ENCODE measurements around the gene TNFAIP8.
A peak's percentile ranks its signal among the peaks of the same experiment; 100 is the strongest.
"Not testable (repeated sequence)": the region's sequence is repeated elsewhere in the genome, so short reads cannot be mapped to it uniquely, and the experiment has no call there.

The TNFAIP8 gene

DNA sequence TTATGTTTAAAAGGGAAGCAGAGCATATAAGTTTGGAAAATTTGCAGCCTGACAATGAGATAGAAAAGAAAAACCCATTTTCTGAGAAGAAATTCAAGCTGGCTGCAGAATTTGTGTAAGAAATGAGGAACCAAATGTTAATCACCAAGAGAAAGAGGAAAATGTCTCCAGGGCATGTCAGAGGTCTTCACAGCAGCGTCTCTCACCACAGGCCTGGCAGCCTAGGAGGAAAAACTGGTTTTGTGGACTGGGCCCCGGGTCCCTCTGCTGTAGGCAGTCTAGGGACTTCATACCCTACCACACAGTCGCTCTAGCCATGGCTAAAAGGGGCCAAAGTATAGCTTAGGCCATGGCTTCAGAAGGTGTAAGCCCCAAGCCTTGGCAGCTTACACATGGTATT is 64.3 kb downstream of the TNFAIP8 start:
- no peak for DNase-seq (ENCODE audit: low spot score)

DNA sequence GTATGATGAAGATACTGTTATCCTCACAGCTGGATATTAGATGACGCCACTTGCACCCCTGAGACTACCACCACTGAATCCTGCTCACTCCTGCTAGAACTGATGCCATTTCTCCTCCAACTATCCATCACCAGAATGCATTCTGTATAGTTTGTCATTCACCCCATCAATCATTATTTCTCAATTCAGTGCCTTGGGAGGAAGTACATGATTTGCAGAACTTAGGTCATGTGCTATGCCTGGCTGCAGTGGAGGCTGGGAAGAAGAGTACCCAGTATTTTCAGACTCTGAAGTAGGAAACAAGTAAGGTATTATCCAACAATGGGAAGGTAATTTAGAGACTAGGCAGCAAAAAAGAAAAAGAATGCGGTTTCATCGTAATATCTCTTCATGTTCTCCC is 70.2 kb downstream of the TNFAIP8 start:
- DNase-seq (ENCODE audit: low spot score): peak; percentile 19

- DNase-seq (ENCODE audit: low spot score): no peak
These were observed 71.2 kb downstream of the TNFAIP8 start for GRCh38 chr5:119427060-119427459.

DNA sequence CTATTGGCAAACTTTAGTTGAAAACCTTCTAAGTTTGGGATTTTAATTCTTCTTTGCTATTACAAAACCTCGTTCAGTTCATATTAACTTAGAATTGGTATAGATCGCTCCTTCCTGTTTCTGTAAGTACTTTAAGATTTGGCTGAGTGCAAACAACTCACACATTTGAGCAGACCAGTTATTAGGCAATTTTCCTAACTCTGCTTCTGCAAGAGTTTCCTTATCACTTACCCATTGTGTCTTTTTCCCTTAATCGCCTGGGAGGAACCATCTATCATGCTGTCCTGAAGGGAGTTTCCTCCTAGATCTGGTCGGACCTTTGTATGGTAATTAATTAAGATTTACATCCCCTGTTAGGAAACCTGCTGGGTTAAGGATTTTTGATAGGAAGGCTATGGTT is 71.8 kb downstream of the TNFAIP8 start:
- DNase-seq (ENCODE audit: low spot score): not testable (repeated sequence)

DNA sequence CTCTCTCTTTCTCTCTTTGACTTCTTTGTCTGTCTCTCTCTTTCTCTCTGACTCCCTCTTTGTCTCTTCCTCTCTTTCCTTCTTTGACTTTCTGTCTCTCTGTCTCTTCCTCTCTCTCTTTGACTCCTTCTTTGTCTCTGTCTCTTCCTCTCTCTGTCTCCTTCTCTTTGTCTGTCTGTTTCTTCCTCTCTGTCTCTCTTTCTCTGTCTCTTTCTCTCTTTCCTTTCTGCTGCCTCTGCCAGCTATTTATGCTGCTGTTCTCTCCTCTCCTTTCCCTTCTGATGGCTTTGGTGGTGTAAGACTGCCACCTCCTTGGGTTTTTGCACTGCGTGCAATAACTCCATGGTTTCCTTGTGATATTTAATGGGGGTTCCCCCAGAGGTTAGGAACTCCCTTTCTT is 72.3 kb downstream of the TNFAIP8 start:
- not testable (repeated sequence) for DNase-seq (ENCODE audit: low spot score)

GRCh38 chr5:119428574-119428973 is 72.8 kb downstream of the TNFAIP8 start:
- not testable (repeated sequence) for DNase-seq (ENCODE audit: low spot score)

DNA sequence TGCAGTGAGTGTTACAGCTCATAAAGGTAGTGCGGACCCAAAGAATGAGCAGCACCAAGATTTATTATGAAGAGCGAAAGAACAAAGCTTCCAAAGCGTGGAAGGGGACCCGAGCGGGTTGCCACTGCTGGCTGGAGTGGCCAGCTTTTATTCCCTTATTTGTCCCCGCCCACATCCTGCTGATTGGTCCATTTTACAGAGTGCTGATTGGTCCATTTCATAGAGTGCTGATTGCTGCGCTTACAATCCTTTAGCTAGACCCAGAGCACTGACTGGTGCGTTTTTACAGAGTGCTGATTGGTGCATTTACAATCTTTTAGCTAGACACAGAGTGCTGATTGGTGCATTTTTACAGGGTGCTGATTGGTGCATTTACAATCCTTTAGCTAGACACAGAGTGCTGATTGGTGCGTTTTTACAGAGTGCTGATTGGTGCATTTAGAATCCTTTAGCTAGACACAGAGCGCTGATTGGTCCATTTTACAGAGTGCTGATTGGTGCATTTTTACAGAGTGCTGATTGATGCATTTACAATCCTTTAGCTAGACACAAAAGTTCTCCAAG is 76.9 kb downstream of the TNFAIP8 start:
- DNase-seq (ENCODE audit: low spot score): not testable (repeated sequence)

GRCh38 chr5:119435436-119436132 is 79.8 kb downstream of the TNFAIP8 start:
- DNase-seq (ENCODE audit: low spot score): no peak

- DNase-seq (ENCODE audit: low spot score): not testable (repeated sequence)
These were observed 82.2 kb downstream of the TNFAIP8 start for GRCh38 chr5:119437785-119438586.

DNA sequence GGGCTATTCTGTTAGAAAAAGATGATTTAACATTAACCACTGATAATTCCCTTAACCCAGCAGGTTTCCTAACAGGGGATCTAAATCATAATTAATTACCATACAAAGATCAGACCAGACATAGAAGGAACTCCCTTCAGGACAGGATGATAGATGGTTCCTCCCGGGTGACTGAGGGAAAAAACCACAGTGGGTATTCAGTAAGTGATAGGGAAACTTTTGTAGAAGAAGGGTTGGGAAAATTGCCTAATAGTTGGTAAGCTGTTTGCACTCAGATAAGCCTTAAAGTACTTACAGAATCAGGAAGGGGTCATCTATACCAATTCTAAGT is 82.7 kb downstream of the TNFAIP8 start:
- DNase-seq (ENCODE audit: low spot score): not testable (repeated sequence)

DNA sequence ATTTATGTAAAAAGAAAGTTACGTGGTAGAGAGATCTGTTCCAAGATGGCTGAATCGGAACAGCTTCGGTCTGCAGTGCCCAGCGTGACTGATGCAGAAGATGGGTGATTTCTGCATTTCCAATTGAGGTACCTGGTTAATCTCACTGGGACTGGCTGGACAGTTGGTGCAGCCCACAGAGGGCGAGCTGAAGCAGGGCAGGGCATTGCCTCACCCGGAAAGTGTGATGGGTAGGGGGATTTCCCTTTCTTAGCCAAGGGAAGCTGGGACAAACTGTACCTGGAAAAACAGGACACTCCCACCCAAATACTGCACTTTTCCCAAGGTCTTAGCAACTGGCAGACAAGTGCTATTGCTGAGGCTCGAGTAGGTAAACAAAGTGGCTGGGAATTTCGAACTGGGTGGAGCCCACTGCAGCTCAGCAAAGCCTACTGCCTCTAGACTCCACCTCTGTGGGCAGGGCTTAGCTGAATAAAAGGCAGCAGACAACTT is 83.4 kb downstream of the TNFAIP8 start:
- DNase-seq (ENCODE audit: low spot score): no peak

DNA sequence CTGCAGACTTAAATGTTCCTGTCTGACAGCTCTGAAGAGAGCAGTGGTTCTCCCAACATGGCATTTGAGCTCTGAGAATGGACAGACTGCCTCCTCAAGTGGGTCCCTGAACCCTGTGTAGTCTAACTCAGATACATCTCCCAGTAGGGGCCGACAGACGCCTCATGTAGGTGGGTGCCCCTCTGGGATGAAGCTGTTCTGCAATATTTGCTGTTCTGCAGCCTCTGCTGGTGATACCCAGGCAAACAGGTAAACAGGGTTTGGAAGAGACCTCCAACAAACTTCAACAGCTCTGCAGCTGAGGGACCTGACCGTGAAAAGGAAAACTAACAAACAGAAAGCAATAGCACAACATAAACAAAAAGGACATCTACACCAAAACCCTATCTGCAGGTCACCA is 83.8 kb downstream of the TNFAIP8 start:
- DNase-seq (ENCODE audit: low spot score): not testable (repeated sequence)

- DNase-seq (ENCODE audit: low spot score): not testable (repeated sequence)
These were observed 88.8 kb downstream of the TNFAIP8 start for GRCh38 chr5:119444643-119445042.

DNA sequence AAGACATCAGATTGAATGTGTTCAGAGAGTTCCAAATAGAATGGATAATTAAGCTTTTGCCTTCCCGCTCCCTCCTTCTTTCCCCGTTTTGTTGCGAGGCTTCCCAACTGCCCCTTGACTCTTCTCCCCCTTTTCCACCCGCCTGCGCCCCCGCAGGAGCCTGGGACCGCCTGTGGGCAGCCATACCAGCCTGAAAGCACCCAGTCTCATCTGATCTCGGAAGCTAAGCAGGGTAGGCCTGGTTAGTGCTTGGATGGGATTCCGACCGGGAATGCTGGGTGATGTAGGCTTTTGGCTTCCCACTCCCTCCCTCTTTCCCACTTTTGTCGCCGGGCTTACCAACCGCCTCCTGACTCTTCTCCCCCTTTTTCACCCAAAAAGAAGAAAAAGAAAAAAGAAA is 89.7 kb downstream of the TNFAIP8 start:
- no peak for DNase-seq (ENCODE audit: low spot score)
